Measurements from ENCODE around the gene EIF1AX. TPM values are rescaled to one million over a fixed set of nuclear protein-coding genes. Genes with fewer than 3 reads are reported as not detected.
"Not testable (repeated sequence)": the region's sequence is repeated elsewhere in the genome, so short reads cannot be mapped to it uniquely, and the experiment has no call there.

The EIF1AX gene
- total and polyA plus RNA-seq, 3 donors from 2014 or later, result 26.9 to 53.1 (median 27.6) TPM

- WGBS, 2 donors, result 84 to 100% methylated on average over 2 of the region's 2 CpGs
- Histone ChIP-seq H3K36me3 (ENCODE audit: low read depth, missing control alignments) (no peaks in the 10 kb centered on the region), H3K4me3 (no peak overlapping the region), H3K9me3 (no peaks in the 10 kb centered on the region), H3K27me3 (no peaks in the 10 kb centered on the region), H3K27ac (no peak overlapping the region), H3K4me1 (no peaks in the 10 kb centered on the region)
- intact Hi-C loops (cut with DNase I; ENCODE audit: low total_unique reads), result no loop called here
- no peak for DNase-seq
- TF ChIP-seq POLR2A (IDR thresholded peaks at IDR 0.05) (no peak), CTCF (IDR thresholded peaks at IDR 0.05) (no peak)
These were observed 32.2 kb upstream of the EIF1AX start for GRCh38 chrX:20173856-20174255.

GRCh38 chrX:20173313-20173712 is 31.7 kb upstream of the EIF1AX start:
- intact Hi-C loops (cut with DNase I; ENCODE audit: low total_unique reads), result no loop called here
- Histone ChIP-seq H3K27me3 (no peaks in the 10 kb centered on the region), H3K36me3 (ENCODE audit: low read depth, missing control alignments) (no peaks in the 10 kb centered on the region), H3K4me3 (no peak overlapping the region), H3K27ac (no peak overlapping the region), H3K9me3 (no peaks in the 10 kb centered on the region), H3K4me1 (no peaks in the 10 kb centered on the region)
- TF ChIP-seq CTCF (IDR thresholded peaks at IDR 0.05) (no peak), POLR2A (IDR thresholded peaks at IDR 0.05) (no peak)
- whole genome bisulfite sequencing, 2 donors, result 80 to 96% methylated on average over 1 to 2 of the region's 2 CpGs
- DNase-seq, result no peak

GRCh38 chrX:20171887-20172286 is 30.2 kb upstream of the EIF1AX start:
- no peaks in the 10 kb centered on the region for H3K36me3 ChIP-seq (ENCODE audit: low read depth, missing control alignments)
- H3K4me1 ChIP-seq, result no peaks in the 10 kb centered on the region
- no peak overlapping the region for H3K27ac ChIP-seq
- no peak overlapping the region for H3K4me3 ChIP-seq
- intact Hi-C loops (cut with DNase I; ENCODE audit: low total_unique reads), result no loop called here
- no peak for DNase-seq
- no peaks in the 10 kb centered on the region for H3K27me3 ChIP-seq
- TF ChIP-seq CTCF (IDR thresholded peaks at IDR 0.05) (no peak), POLR2A (IDR thresholded peaks at IDR 0.05) (no peak)
- WGBS, 2 donors, result 89 to 92% methylated on average over 3 of the region's 3 CpGs
- no peaks in the 10 kb centered on the region for H3K9me3 ChIP-seq

- H3K36me3 ChIP-seq (ENCODE audit: low read depth, missing control alignments); intact Hi-C loops (cut with DNase I; ENCODE audit: low total_unique reads): not testable (repeated sequence)
These were observed 20.9 kb upstream of the EIF1AX start for GRCh38 chrX:20162516-20162915.

DNA sequence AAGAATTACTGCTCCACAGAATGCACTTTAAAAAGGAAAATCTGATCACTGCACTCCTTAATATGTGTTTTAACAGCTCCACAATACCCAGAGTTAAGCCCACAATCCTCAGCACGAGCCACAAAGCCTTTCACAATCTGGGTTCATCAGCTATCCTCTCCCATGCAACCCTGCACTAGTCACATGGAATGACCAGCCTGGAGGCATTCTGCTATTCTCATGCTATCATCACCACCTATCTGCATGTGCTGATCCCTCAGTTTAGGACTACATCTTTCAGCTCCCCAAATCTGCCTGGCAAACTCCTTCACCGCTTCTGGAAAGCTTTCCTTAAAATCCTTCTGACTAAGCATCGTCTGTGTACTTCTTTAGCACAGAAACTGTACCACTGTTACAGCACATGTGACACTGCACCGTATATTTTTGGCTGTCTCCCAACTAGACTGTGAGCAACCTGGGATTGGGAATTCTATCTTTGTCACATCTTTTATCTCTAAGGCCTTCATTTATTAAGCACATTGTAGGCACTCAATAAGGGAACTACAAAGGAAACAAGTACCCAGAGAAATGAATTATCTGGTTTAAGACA is 18.3 kb upstream of the EIF1AX start:
- DNase-seq, result no peak
- H3K36me3 ChIP-seq (ENCODE audit: low read depth, missing control alignments), result no peaks in the 10 kb centered on the region
- WGBS, 2 donors, result 81 to 90% methylated on average over 4 of the region's 4 CpGs
- no peaks in the 10 kb centered on the region for H3K9me3 ChIP-seq
- no peak overlapping the region for H3K27ac ChIP-seq
- intact Hi-C loops (cut with DNase I; ENCODE audit: low total_unique reads), result no loop called here
- no peaks in the 10 kb centered on the region for H3K4me1 ChIP-seq
- TF ChIP-seq POLR2A (IDR thresholded peaks at IDR 0.05) (no peak), CTCF (IDR thresholded peaks at IDR 0.05) (no peak)
- no peak overlapping the region for H3K4me3 ChIP-seq
- no peaks in the 10 kb centered on the region for H3K27me3 ChIP-seq

More at GRCh38 chrX:20162516-20162915, 20.9 kb upstream of the EIF1AX start:
- H3K4me1 ChIP-seq, H3K9me3 ChIP-seq, H3K27me3 ChIP-seq, DNase-seq, H3K27ac ChIP-seq, H3K4me3 ChIP-seq: not testable (repeated sequence)

Data from testis (tissue), 3 donors.